Glomerular visceral epithelial cell (primary cell): Measurements from ENCODE around the gene SMIM29.

Source experiments
- DNase-seq: peaks from one replicate; pipeline ENCODE4 v3.0.0-alpha.2; 2016; ENCODE audit errors: extremely low spot score

Gene SMIM29

GRCh38 chr6:34226066-34226465 lies 22.7 kb downstream of the SMIM29 start:
- DNase-seq: no peak

GRCh38 chr6:34225551-34225950 lies 23.3 kb downstream of the SMIM29 start:
- no peak for DNase-seq

GRCh38 chr6:34223956-34224940 lies 24.6 kb downstream of the SMIM29 start:
- DNase-seq: peak; percentile 97

GRCh38 chr6:34223381-34223955 lies 25.3 kb downstream of the SMIM29 start:
- DNase-seq: no peak

GRCh38 chr6:34218691-34219090 lies 30.1 kb downstream of the SMIM29 start:
- DNase-seq: no peak

GRCh38 chr6:34213772-34214171 lies 35.0 kb downstream of the SMIM29 start:
- DNase-seq: no peak

GRCh38 chr6:34207695-34208443 lies 40.9 kb downstream of the SMIM29 start:
- no peak for DNase-seq

- no peak for DNase-seq
These were observed 42.1 kb downstream of the SMIM29 start for GRCh38 chr6:34206726-34207125.

- no peak for DNase-seq
These were observed 42.9 kb downstream of the SMIM29 start for GRCh38 chr6:34205916-34206315.

- DNase-seq: no peak
These were observed 43.3 kb downstream of the SMIM29 start for GRCh38 chr6:34205466-34205865.

- DNase-seq: no peak
These were observed 44.1 kb downstream of the SMIM29 start for GRCh38 chr6:34204693-34205092.

- DNase-seq: no peak
These were observed 46.2 kb downstream of the SMIM29 start for GRCh38 chr6:34202329-34203201.

- DNase-seq: no peak
These were observed 47.2 kb downstream of the SMIM29 start for GRCh38 chr6:34201455-34202107.

GRCh38 chr6:34200340-34200971 lies 48.4 kb downstream of the SMIM29 start:
- DNase-seq: no peak

- no peak for DNase-seq
These were observed 52.0 kb downstream of the SMIM29 start for GRCh38 chr6:34196833-34197195.
